AG08395 (cell line): ENCODE results near the gene OR8J1.
"Not testable (repeated sequence)": the region's sequence is repeated elsewhere in the genome, so short reads cannot be mapped to it uniquely, and the experiment has no call there.

Experiments
- DNase-seq: peaks from one replicate; pipeline ENCODE4 v3.0.0; 2012; ENCODE audit warnings: mixed read lengths, low spot score

Gene OR8J1

GRCh38 chr11:56353991-56354390 is at the start of gene OR8J1:
TSS of gene OR8J1 (plus strand) at chr11:56354291. CDS start at chr11:56360247, 5,956 bp downstream.
- DNase-seq: no peak

GRCh38 chr11:56307836-56308235 is 46.3 kb upstream of the OR8J1 start:
- DNase-seq: no peak

- no peak for DNase-seq
These were observed 39.2 kb upstream of the OR8J1 start, which contains the start of gene OR8K3 for GRCh38 chr11:56314844-56315243. TSS of gene OR8K3 (plus strand) at chr11:56315144. CDS start at chr11:56318307, 3,163 bp downstream.

GRCh38 chr11:56331861-56332491 is 22.1 kb upstream of the OR8J1 start:
- DNase-seq: no peak

GRCh38 chr11:56333156-56333555 is 20.9 kb upstream of the OR8J1 start:
- no peak for DNase-seq

- no peak for DNase-seq
These were observed 13.8 kb upstream of the OR8J1 start for GRCh38 chr11:56340289-56340688.

GRCh38 chr11:56345739-56346138 is 8.4 kb upstream of the OR8J1 start, which contains the start of gene OR8K1:
TSS of gene OR8K1 (plus strand) at chr11:56346039. CDS start at chr11:56346039, 0 bp downstream.
- no peak for DNase-seq

- DNase-seq: no peak
These were observed 21.2 kb downstream of the OR8J1 start, which contains the start of gene OR8U1 for GRCh38 chr11:56375324-56375723. TSS of gene OR8U1 (plus strand) at chr11:56375624. CDS start at chr11:56375624, 0 bp downstream.

GRCh38 chr11:56380120-56380519 is 26.0 kb downstream of the OR8J1 start:
- no peak for DNase-seq

- no peak for DNase-seq
These were observed 40.3 kb downstream of the OR8J1 start for GRCh38 chr11:56394381-56394780.

- DNase-seq: no peak
These were observed 42.0 kb downstream of the OR8J1 start for GRCh38 chr11:56396047-56396446.

- not testable (repeated sequence) for DNase-seq
These were observed 47.9 kb downstream of the OR8J1 start for GRCh38 chr11:56401858-56402461.

- no peak for DNase-seq
These were observed 50.3 kb downstream of the OR8J1 start for GRCh38 chr11:56404393-56404792.

GRCh38 chr11:56410801-56411200 is 56.7 kb downstream of the OR8J1 start:
- DNase-seq: no peak
